Measurements from ENCODE around the gene VOPP1.

- TF ChIP-seq EZH2phosphoT487 (IDR thresholded peaks at IDR 0.05; ENCODE audit: borderline replicate concordance) (no peak), EZH2 (IDR thresholded peaks at IDR 0.05) (no peak), JUND (IDR thresholded peaks at IDR 0.05) (no peak), POLR2A (IDR thresholded peaks at IDR 0.05; ENCODE audit: borderline replicate concordance, extremely low read depth, insufficient read depth, insufficient read length) (no peak)
Observed at GRCh38 chr7:55570939-55571338, 1.4 kb downstream of the VOPP1 start.

All from HCT116 (cell line).